ENCODE data around the gene JDP2.

Gene JDP2

DNA sequence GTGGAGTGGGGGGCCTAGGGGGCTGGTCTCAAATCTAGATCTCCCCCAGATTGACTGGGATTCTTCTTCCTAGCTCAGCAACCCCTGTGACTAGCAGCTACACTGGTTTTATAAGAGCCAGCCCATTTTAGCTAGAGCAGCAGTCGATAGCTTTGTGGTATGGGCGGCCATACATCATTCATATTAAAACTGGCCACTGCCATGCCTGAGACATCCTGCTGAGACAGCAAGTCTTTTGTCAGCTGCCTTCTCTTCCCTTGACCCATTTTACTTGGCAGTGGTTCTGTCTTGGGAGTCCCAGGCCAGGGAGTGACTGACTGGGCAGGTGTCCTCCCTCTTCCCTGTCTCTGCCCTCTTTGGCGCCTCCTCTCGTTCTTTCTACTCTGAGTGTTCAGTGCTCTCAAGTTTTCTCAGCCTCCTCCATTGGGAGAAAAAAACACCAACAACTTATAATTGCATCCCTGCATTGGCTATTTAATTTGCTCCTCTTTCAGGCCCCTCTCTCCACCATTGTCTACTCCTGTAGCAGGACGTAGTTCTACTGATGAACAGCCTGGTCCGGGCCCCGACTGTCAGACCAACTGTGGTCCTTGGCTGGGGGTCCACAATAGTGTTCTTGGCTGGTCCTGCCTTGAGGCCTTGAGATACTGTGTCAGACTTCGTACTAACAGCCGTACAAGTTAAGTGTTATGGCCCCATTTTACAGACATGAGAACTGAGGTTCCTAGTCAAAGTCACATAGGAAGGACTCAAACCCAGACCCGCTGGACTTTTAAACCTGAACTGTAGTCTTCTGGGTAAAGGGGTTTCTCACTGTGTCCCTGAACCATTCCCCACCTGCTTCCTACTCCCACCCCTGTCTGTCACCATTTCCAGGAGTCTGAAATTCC lies 18.3 kb upstream of the JDP2 start:
- DNase-seq (ENCODE audit: low read depth in 2 of 2, low spot score in 1 of 2), result no peak

- no peak for DNase-seq (ENCODE audit: low read depth in 2 of 2, low spot score in 1 of 2)
Measured at GRCh38 chr14:75411214-75411540, 16.6 kb upstream of the JDP2 start.

GRCh38 chr14:75413013-75413412 lies 14.8 kb upstream of the JDP2 start:
- no peak for DNase-seq (ENCODE audit: low read depth in 2 of 2, low spot score in 1 of 2)

GRCh38 chr14:75417674-75418073 lies 10.1 kb upstream of the JDP2 start:
- DNase-seq (ENCODE audit: low read depth in 2 of 2, low spot score in 1 of 2), result no peak

DNA sequence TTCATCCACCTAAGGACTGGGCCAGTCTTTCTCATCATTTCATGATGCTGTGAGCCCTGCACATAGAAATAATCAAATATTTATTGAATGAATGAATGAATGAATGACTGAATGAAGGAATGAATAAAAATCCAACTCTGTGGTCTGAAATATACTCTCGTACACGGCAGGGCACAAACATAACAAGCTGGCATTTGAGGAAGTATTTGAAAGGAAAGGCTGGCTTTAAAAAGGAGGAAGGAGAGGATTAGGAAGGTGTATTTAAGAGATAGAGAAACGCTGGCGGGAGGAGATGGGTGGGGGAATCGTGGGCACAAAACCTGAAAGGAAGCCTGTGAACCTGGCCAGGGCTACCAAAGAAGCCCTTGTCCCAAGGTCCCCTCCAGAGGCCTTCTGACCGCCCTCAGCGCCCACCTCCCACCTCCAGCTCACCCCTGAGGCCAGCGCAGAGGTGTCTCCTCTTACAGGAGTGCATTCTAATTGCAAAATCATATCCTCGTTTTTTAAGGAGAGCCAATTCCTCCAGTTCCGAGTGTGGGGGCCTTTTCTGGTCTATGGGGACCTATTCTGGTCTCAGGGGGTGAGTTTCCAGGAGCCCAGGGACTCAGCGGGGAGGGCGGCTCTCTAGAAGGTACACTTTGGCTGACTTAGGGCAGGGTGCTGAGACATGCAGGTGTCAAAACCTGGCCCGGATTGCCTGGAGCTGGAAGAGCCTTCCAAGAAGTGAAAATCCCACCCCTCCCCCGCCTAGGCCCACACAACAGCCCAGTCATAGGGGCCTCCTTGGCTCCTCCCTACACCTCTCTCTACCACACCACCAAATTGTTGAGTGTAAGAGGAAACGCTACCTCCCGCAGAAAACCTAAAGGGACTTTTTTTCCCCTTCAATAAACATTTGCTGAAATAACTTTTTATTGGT lies 8.7 kb upstream of the JDP2 start:
- no peak for DNase-seq (ENCODE audit: low read depth in 2 of 2, low spot score in 1 of 2)

GRCh38 chr14:75422169-75422568 lies 5.7 kb upstream of the JDP2 start:
- no peak for DNase-seq (ENCODE audit: low read depth in 2 of 2, low spot score in 1 of 2)

DNA sequence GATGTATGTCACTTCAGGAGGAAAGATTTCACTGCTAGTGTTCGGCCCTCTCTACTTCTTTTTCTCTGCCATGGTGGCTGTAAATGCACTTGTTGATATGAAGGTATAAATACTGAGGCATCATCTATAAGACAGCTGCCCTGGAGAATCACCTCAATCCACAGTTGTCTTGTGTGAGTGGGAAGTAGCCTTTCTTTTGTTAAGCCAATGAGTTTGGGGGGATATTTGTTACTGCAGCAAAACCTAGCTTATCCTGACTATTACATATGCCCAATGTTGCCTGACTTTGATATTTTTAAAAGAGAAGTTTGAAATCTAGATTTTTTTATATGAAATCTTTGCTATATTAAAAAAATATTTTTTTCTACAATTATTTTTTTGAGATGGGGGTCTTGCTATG lies 3.3 kb upstream of the JDP2 start:
- DNase-seq (ENCODE audit: low read depth in 2 of 2, low spot score in 1 of 2), result no peak

DNA sequence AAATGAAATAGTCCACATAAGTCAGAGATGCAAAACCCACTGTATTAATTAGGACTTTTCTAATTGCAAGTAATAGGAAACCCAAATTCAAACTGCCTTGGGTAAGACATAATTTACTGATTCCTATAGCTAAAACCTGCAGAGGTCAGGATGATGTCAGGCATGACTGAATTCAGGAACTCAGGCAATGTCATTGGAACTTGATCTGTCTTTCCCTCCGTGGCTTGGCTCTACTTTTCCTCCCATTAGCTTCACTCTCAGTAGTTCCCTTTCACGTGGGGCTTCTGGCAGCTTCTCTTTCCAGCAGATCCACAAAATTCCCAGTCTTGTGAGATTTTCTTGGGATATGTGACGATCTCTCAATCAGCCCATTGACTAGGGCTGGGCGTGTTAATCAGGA lies 2.4 kb upstream of the JDP2 start:
- DNase-seq (ENCODE audit: low read depth in 2 of 2, low spot score in 1 of 2), result no peak

- no peak for DNase-seq (ENCODE audit: low read depth in 2 of 2, low spot score in 1 of 2)
Measured at GRCh38 chr14:75426332-75427125, 1.3 kb upstream of the JDP2 start.

GRCh38 chr14:75427126-75427481 lies 718 bp upstream of the JDP2 start:
- no peak for DNase-seq (ENCODE audit: low read depth in 2 of 2, low spot score in 1 of 2)

- no peak for DNase-seq (ENCODE audit: low read depth in 2 of 2, low spot score in 1 of 2)
Measured at GRCh38 chr14:75428230-75429104, 645 bp downstream of the JDP2 start.

GRCh38 chr14:75429562-75429961 lies 1.7 kb downstream of the JDP2 start:
- DNase-seq (ENCODE audit: low read depth in 2 of 2, low spot score in 1 of 2), result no peak

GRCh38 chr14:75430116-75430515 lies 2.3 kb downstream of the JDP2 start:
- DNase-seq (ENCODE audit: low read depth in 2 of 2, low spot score in 1 of 2), result no peak

DNA sequence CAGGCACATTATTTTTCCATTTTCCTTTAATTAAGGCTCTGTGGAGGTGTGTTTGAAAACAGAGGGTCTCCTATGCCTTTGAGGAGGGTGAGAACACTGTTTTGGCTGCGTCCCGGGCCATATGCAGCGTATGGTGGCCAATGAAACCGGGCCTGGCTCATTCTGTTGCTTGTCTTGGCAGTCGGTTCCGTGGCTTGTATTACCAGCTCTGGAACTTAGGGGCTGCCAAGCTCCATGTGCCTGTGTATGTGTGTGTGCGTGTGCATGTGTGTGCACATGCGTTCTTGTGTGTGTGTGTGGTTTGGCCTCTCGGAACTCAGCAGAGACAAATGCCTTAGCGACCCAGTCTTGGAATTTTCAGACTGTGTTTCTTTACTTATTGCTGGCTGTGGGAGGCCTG lies 2.7 kb downstream of the JDP2 start:
- no peak for DNase-seq (ENCODE audit: low read depth in 2 of 2, low spot score in 1 of 2)

GRCh38 chr14:75430976-75431375 lies 3.2 kb downstream of the JDP2 start:
- DNase-seq (ENCODE audit: low read depth in 2 of 2, low spot score in 1 of 2), result no peak

GRCh38 chr14:75431827-75432226 lies 4.0 kb downstream of the JDP2 start:
- no peak for DNase-seq (ENCODE audit: low read depth in 2 of 2, low spot score in 1 of 2)

- no peak for DNase-seq (ENCODE audit: low read depth in 2 of 2, low spot score in 1 of 2)
Measured at GRCh38 chr14:75432411-75432810, 4.6 kb downstream of the JDP2 start.

DNA sequence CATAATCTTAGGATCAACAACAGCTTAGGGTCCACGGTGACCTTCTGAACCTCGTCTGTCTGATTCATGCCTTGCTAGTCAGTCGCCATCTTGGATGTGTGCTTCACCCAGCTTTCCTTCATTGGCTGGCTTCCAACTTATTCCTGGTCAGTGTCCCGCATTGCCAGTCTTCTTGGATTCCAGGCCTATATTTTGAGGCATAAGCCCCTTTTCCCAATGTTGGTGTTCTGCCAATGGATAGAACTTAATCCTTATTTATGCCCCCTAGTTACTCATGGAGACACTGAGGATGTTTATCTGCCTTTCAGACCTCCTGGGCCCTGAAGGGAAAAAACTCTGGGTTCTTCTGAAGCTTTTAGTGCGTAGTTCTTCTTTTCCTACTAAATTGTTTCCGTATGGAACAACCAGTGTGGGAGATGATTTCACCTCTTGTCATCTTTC lies 5.8 kb downstream of the JDP2 start:
- no peak for DNase-seq (ENCODE audit: low read depth in 2 of 2, low spot score in 1 of 2)

DNA sequence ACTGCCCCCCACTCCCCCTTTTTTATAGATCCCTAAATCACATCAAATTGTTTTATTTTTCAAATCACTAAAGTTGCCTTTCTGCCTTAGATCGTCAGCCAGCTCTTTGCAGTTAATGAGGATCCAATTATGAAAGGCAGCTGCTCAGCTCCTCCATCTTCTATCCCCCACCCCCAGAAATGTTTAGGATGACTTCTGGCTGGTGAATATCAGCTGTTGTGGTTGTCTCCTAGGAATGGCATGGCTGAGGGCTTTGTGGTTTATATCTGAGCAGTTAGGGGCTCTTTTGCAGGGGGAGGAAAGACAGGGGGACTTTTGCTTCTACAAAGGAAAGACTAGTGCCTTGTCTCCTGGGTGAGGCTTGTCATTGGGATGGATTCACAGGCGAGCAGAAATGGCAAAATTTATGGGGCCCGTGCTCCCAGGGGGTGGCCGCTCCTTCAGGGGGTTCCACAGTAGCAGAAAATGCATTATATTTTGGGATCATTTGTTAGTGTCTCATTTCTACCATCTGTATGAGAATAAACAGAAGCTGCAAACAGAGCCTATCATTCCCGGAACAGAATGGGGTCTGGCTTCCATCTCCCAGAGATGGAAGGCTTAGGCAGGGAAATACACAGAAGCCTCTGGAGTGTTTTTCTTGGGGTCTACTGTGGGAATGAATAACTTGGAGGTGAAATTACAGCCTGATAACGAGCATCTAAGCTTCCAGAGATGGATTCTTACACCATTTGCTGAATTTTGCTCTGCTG lies 6.5 kb downstream of the JDP2 start:
- no peak for DNase-seq (ENCODE audit: low read depth in 2 of 2, low spot score in 1 of 2)

DNA sequence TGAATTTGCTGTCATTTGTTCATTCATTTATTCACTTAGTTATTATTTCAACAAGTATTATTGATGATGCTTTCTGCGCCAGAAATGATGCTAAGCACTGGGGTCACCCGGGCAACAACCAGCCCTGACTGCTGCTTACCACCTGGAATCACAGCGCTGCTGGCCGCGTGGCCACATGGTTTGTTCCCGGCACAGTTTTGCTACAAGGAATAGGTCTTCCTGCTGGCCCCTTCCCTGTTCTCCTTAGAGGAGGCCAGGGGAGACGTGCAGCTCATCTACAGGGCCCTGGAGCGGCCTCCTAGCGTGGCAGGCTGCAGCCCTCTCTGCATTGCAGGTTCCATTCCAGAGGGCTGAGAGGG lies 7.0 kb downstream of the JDP2 start:
- DNase-seq (ENCODE audit: low read depth in 2 of 2, low spot score in 1 of 2), result no peak
